ENCODE data around the gene SCN7A. TPM values are rescaled to one million over a fixed set of nuclear protein-coding genes. Genes with fewer than 3 reads are reported as not detected.
A peak's percentile ranks its signal among the peaks of the same experiment; 100 is the strongest.

The SCN7A gene
- total RNA-seq (ENCODE audit: unreplicated experiment): 0.32 TPM
- long read RNA-seq: 0 reads

DNA sequence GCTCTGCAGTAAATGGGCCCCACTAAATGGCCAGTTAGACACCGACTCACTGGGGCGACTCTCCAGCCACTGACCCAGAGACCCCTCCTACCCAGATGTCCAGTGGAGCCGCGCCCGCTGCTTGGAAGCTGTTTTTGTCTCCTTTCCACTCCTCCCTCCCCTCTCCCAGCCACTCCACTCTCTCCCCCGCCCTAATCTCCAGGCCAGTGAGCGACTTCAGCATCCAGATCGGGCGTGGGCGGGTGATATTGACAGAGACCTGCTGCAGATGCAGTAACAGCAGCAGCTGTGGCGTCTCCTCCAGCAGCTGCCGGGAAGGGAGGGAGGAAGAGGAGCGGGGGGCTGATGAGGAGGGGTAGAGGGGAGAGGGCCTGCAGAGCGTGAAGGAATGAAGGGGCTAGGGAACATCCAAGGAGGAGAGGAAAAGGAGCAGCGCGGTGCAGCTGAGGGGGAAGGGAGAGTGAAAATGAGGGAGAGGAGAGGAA lies at the start of gene SCN7A:
SCN7A (minus strand) TSS at position 110 of the 485 bp plus-strand sequence. CDS start 16,553 bp downstream, outside the sequence.
- no peaks in the 10 kb centered on the region for H3K4me1 Mint-ChIP-seq (ENCODE audit: low read depth, unreplicated experiment)
- no peaks in the 10 kb centered on the region for H3K36me3 Mint-ChIP-seq (ENCODE audit: unreplicated experiment)
- H3K4me3 Mint-ChIP-seq (ENCODE audit: unreplicated experiment): peak within 1 kb of the TSS; percentile 82
- DNase-seq: peak; percentile 71
- no peaks in the 10 kb centered on the region for H3K9me3 Mint-ChIP-seq (ENCODE audit: unreplicated experiment)
- no peaks in the 10 kb centered on the region for H3K27me3 Mint-ChIP-seq (ENCODE audit: unreplicated experiment)
- peak within 1 kb of the TSS; percentile 48 for H3K27ac Mint-ChIP-seq (ENCODE audit: unreplicated experiment)
- TF ChIP-seq, protein P1, sequence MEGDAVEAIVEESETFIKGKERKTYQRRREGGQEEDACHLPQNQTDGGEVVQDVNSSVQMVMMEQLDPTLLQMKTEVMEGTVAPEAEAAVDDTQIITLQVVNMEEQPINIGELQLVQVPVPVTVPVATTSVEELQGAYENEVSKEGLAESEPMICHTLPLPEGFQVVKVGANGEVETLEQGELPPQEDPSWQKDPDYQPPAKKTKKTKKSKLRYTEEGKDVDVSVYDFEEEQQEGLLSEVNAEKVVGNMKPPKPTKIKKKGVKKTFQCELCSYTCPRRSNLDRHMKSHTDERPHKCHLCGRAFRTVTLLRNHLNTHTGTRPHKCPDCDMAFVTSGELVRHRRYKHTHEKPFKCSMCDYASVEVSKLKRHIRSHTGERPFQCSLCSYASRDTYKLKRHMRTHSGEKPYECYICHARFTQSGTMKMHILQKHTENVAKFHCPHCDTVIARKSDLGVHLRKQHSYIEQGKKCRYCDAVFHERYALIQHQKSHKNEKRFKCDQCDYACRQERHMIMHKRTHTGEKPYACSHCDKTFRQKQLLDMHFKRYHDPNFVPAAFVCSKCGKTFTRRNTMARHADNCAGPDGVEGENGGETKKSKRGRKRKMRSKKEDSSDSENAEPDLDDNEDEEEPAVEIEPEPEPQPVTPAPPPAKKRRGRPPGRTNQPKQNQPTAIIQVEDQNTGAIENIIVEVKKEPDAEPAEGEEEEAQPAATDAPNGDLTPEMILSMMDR (IDR thresholded peaks at IDR 0.05; ENCODE audit: partially characterized antibody, unreplicated experiment): no peak

DNA sequence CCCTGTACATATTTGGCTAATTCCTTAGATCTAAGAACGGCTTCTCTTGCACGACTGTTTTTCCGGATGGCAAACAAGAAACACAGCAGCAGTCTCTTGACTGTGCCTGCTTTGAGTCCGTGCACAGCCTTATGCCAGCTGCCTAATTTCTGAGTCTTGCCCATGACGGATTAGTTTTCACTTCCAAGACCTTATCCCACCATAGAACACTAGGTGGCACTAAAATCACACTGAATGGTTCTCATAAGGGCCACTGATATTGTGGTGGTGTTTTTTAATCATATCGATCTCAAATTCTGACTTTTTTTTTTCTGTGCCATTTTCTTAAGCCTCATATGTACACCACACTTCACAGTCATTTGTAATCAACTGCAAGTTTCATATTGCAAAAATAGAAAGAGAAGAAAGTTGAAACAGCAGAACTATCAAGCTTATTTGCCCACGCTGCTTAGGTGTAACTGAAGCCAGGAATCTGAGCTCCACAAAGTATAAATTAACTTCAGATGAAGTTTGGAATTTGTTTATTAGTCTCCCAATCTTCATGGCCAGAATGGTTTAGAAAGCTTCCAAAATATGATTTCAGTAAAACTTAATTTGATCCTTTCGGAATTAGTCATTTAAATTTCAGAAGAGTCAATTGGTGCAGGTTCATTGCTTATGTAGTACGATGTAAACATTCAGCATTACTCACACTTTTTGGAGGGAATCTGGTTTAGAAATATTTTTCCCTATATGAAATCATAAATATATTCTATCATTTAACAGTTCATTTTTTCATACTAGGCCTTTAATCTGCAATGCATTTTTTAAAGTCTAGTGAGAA lies 45.5 kb upstream of the SCN7A start:
- Mint-ChIP-seq H3K4me3 (ENCODE audit: unreplicated experiment) (no peak overlapping the region), H3K27me3 (ENCODE audit: unreplicated experiment) (no peaks in the 10 kb centered on the region), H3K9me3 (ENCODE audit: unreplicated experiment) (no peaks in the 10 kb centered on the region), H3K4me1 (ENCODE audit: low read depth, unreplicated experiment) (peaks cover 5% of the 10 kb centered on the region), H3K36me3 (ENCODE audit: unreplicated experiment) (no peaks in the 10 kb centered on the region), H3K27ac (ENCODE audit: unreplicated experiment) (peak overlapping the region; percentile 3)
- DNase-seq: no peak
- TF ChIP-seq, protein P1 (IDR thresholded peaks at IDR 0.05; ENCODE audit: partially characterized antibody, unreplicated experiment): peak; percentile 82

DNA sequence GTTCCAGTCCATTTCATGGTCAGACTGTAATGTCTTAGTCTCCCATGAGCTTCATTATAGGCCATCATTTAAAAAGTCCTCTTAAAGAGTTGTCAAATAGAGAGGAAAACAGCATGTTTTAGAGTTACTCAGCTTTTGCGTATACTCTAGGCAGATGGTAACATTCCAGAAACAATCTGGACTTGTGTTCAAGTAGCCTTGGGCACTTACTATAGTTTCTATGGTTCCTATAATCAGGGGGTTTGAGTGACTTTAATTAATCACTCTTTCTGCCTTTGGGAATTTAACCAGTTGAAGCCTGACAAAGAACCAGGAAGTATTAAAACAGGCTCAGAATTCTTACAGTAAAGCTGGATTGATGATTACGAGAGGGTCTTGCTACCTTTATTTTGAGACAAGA lies 42.1 kb upstream of the SCN7A start:
- H3K9me3 Mint-ChIP-seq (ENCODE audit: unreplicated experiment): no peaks in the 10 kb centered on the region
- no peaks in the 10 kb centered on the region for H3K36me3 Mint-ChIP-seq (ENCODE audit: unreplicated experiment)
- DNase-seq: no peak
- peaks cover 5% of the 10 kb centered on the region for H3K4me1 Mint-ChIP-seq (ENCODE audit: low read depth, unreplicated experiment)
- H3K4me3 Mint-ChIP-seq (ENCODE audit: unreplicated experiment): no peak overlapping the region
- no peak overlapping the region for H3K27ac Mint-ChIP-seq (ENCODE audit: unreplicated experiment)
- H3K27me3 Mint-ChIP-seq (ENCODE audit: unreplicated experiment): no peaks in the 10 kb centered on the region
- TF ChIP-seq, protein P1 (IDR thresholded peaks at IDR 0.05; ENCODE audit: partially characterized antibody, unreplicated experiment): no peak

DNA sequence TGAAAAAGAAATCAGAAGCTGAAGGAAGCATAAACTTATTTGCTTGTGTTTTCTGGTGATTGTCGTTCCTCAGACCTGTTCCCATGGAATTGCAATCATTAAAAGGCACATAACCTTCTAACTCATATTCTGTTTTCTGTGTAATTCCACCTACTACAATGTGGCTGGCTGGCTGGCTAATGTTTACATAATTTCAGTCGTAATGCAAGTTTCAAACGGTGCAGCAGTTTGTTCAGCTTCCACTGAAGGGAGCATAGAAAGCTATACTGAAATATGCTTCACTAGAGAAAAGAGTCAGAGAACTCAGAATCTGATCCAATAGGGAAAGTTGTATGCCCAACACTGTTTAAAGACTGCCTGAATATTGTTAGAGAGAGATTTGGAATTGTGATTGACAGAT lies 27.1 kb upstream of the SCN7A start:
- H3K27me3 Mint-ChIP-seq (ENCODE audit: unreplicated experiment): no peaks in the 10 kb centered on the region
- TF ChIP-seq, protein P1 (IDR thresholded peaks at IDR 0.05; ENCODE audit: partially characterized antibody, unreplicated experiment): no peak
- no peak for DNase-seq
- H3K9me3 Mint-ChIP-seq (ENCODE audit: unreplicated experiment): no peaks in the 10 kb centered on the region
- no peak overlapping the region for H3K27ac Mint-ChIP-seq (ENCODE audit: unreplicated experiment)
- H3K4me1 Mint-ChIP-seq (ENCODE audit: low read depth, unreplicated experiment): no peaks in the 10 kb centered on the region
- H3K36me3 Mint-ChIP-seq (ENCODE audit: unreplicated experiment): no peaks in the 10 kb centered on the region
- no peak overlapping the region for H3K4me3 Mint-ChIP-seq (ENCODE audit: unreplicated experiment)

DNA sequence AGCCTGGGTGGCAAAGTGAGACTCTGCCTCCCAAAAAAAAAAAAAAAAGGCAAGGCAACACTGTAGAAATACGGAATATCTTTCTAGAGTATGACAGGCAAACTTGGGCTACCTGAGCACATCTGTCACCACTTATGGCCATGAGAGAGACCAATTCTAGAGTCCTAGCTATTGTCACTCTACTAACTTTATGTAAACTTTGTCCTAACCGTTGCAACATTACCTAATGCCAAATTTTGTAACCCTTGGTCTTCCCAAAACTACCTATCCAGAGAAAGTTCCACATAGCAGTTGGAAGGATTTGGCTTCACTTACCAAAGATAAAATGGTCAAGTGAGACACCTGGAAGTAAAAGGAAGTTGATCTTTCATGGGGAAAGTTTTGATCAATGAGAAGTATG lies 26.6 kb upstream of the SCN7A start:
- Mint-ChIP-seq H3K36me3 (ENCODE audit: unreplicated experiment) (no peaks in the 10 kb centered on the region), H3K4me3 (ENCODE audit: unreplicated experiment) (no peak overlapping the region), H3K9me3 (ENCODE audit: unreplicated experiment) (no peaks in the 10 kb centered on the region), H3K27me3 (ENCODE audit: unreplicated experiment) (no peaks in the 10 kb centered on the region), H3K4me1 (ENCODE audit: low read depth, unreplicated experiment) (no peaks in the 10 kb centered on the region), H3K27ac (ENCODE audit: unreplicated experiment) (no peak overlapping the region)
- no peak for DNase-seq
- TF ChIP-seq, protein P1 (IDR thresholded peaks at IDR 0.05; ENCODE audit: partially characterized antibody, unreplicated experiment): no peak
